GM18526 (cell line): ENCODE data around the gene TWIST1.

Experiments
- POLR2A ChIP-seq: IDR thresholded peaks from 3 replicates; pipeline ENCODE4 v1.6.1; 2011; ENCODE audit not compliant: insufficient read length; ENCODE audit errors: extremely low read depth

Gene TWIST1

GRCh38 chr7:19091550-19092200, 25.8 kb downstream of the TWIST1 start:
- TF ChIP-seq POLR2A, result no peak

- TF ChIP-seq POLR2A, result no peak
Measured at GRCh38 chr7:19090526-19090925, 26.9 kb downstream of the TWIST1 start.

GRCh38 chr7:19089797-19090196, 27.6 kb downstream of the TWIST1 start:
- TF ChIP-seq POLR2A, result no peak

GRCh38 chr7:19089378-19089777, 28.1 kb downstream of the TWIST1 start:
- TF ChIP-seq POLR2A, result no peak

- no peak for TF ChIP-seq POLR2A
Measured at GRCh38 chr7:19080093-19080492, 37.3 kb downstream of the TWIST1 start.

DNA sequence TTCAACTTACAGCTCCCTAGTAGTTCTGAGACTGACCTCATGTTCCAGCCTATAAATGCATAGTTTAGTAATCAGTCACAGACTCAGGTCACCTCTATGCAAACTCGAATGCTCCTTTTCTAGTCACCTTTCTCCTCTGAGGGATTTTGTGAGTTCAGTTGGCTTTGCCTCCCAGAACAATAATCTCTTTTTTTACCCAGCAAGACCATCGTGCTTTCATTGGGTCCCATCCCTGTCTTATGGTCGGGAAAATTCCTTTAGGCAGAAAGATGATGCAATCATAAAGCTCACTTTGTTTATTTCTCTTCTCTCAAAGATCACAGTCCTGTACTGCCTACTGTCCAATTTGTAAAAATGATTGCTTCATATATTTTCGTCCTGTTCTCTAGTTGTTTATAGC, 38.4 kb downstream of the TWIST1 start:
- TF ChIP-seq POLR2A, result no peak

DNA sequence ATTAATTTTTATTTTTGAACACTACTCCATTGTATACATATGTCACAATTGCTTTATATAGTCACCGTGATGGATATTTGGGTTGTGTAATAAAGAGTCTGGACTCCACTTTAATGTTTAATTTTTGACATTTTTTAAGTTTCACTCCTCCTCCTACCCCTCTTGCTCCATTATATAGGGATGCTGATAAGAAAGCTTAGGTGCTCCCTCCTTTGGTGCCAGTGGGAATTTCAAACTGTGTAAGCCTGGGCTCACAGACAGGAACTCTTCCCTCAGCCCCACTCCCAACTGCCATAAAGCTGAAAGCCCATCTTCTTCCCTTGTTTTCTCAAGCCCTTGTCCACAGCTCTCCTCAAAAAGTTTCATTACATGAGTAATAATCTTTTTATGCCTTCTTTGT, 47.6 kb downstream of the TWIST1 start:
- no peak for TF ChIP-seq POLR2A

GRCh38 chr7:19066170-19066569, 51.3 kb downstream of the TWIST1 start:
- TF ChIP-seq POLR2A, result no peak
